Vein endothelial cell (primary cell): ENCODE results near the gene C19orf18. TPM values are rescaled to one million over a fixed set of nuclear protein-coding genes. Genes with fewer than 3 reads are reported as not detected.

Experiments
- total RNA-seq: library from RNA; depleted of rRNA; stranded (reverse); fragments of >200 nt; gene quantifications from 2 replicates; pipeline ENCODE4 v1.2.3, GENCODE V29; 2012

C19orf18 gene
- total RNA-seq = 0.57 TPM in 1 of 2 replicates, not detected in the other

GRCh38 chr19:57974434-57974833 is at the start of gene C19orf18:
TSS of gene C19orf18 (minus strand) at chr19:57974534. CDS start at chr19:57974432, 102 bp downstream.

GRCh38 chr19:58002384-58003173 is 28.2 kb upstream of the C19orf18 start, which contains the start of gene ZNF606:
TSS of gene ZNF606 (minus strand) at chr19:58002820. CDS start at chr19:58001319, 1,501 bp downstream.

GRCh38 chr19:57947419-57948134 is 26.8 kb downstream of the C19orf18 start, which contains the start of gene ZNF256:
TSS of gene ZNF256 (minus strand) at chr19:57947706. CDS start at chr19:57947474, 232 bp downstream.

GRCh38 chr19:57934820-57935665 is 39.3 kb downstream of the C19orf18 start, which contains the start of gene ZNF418:
TSS of gene ZNF418 (minus strand) at chr19:57935402. CDS start at chr19:57933822, 1,580 bp downstream.

GRCh38 chr19:57916168-57916995 is 58.0 kb downstream of the C19orf18 start, which contains the start of gene ZNF417:
TSS of gene ZNF417 (minus strand) at chr19:57916592. CDS start at chr19:57916411, 181 bp downstream.

Other genes with a start within 250 kb of the C19orf18 start
- gene ZNF671, start 246.9 kb downstream of the C19orf18 start, total RNA-seq = 4.6 and 8.3 TPM in 2 replicates
- 14.9 and 15.7 TPM in 2 replicates for gene ZNF776, start 227.7 kb downstream of the C19orf18 start, total RNA-seq
- 15.0 and 17.6 TPM in 2 replicates for gene ZNF586, start 204.9 kb downstream of the C19orf18 start, total RNA-seq
- gene ZNF552, start 159.6 kb downstream of the C19orf18 start, total RNA-seq = 5.6 and 8.9 TPM in 2 replicates
- 22.5 and 25.3 TPM in 2 replicates for gene ZNF587B, start 144.2 kb downstream of the C19orf18 start, total RNA-seq
- 30.1 and 46.1 TPM in 2 replicates for gene ZNF587, start 124.7 kb downstream of the C19orf18 start, total RNA-seq
- 4.2 and 11.1 TPM in 2 replicates for gene ZNF814, start 85.5 kb downstream of the C19orf18 start, total RNA-seq
- gene ZNF417, start 57.9 kb downstream of the C19orf18 start, total RNA-seq = 8.8 and 12.4 TPM in 2 replicates
- gene ZNF418, start 39.1 kb downstream of the C19orf18 start, total RNA-seq = 2.9 and 3.6 TPM in 2 replicates
- 5.9 and 6.3 TPM in 2 replicates for gene ZNF256, start 26.8 kb downstream of the C19orf18 start, total RNA-seq
- 16.7 and 21.3 TPM in 2 replicates for gene ZNF606, start 28.3 kb upstream of the C19orf18 start, total RNA-seq
- not detected in 2 replicates for gene ZSCAN1, start 59.5 kb upstream of the C19orf18 start, total RNA-seq
- 0.98 and 2.1 TPM in 2 replicates for gene ZNF135, start 84.7 kb upstream of the C19orf18 start, total RNA-seq
- gene ZSCAN18, start 123.7 kb upstream of the C19orf18 start, total RNA-seq = 19.3 and 26.1 TPM in 2 replicates
- 10.1 and 10.5 TPM in 2 replicates for gene ZNF329, start 176.3 kb upstream of the C19orf18 start, total RNA-seq
- 20.3 and 23.2 TPM in 2 replicates for gene ZNF274, start 208.5 kb upstream of the C19orf18 start, total RNA-seq